ENCODE measurements around the gene TRIM44. TPM values are rescaled to one million over a fixed set of nuclear protein-coding genes. Genes with fewer than 3 reads are reported as not detected.

Gene TRIM44
- total and polyA plus RNA-seq, 2 donors (not counting 3 experiments of a cell fraction or from before 2014, with no cell fraction given) = 31.7 to 72.0 TPM

- no peak for TF ChIP-seq MYC (IDR thresholded peaks at IDR 0.05; ENCODE audit: low read depth, low read length)
- no peak for TF ChIP-seq FOS (IDR thresholded peaks at IDR 0.05; ENCODE audit: borderline replicate concordance, insufficient read depth, low read length)
- TF ChIP-seq POLR2A (IDR thresholded peaks at IDR 0.05; ENCODE audit: low read depth, low read length) = no peak
- TF ChIP-seq MAX (IDR thresholded peaks at IDR 0.05; ENCODE audit: insufficient read depth, insufficient read length) = no peak
- no peak for TF ChIP-seq EZH2 (IDR thresholded peaks at IDR 0.05; ENCODE audit: borderline replicate concordance, low read depth, low read length, severe bottlenecking)
- no peak for TF ChIP-seq POLR2AphosphoS5 (IDR thresholded peaks at IDR 0.05; ENCODE audit: insufficient read depth, low read depth, low read length)
- H3K36me3 ChIP-seq (ENCODE audit: control insufficient read depth in 2 of 2, extremely low read depth in 1 of 2, insufficient read depth in 2 of 2, low read length in 2 of 2) = no peaks in the 10 kb centered on the region
- dilution Hi-C loops (cut with MboI; ENCODE audit: extremely low pct_ligation_motif_present, low sequenced_read_pairs) (no loop called here), intact Hi-C loops (cut with micrococcal nuclease) (no loop called here)
- CTCF ChIA-PET = interaction anchor here (0.6 kb wide), 1 partner anchor 25 kb away, joined by 3 read pairs; no protein-coding TSS in a partner anchor
- no peak overlapping the region for H3K4me2 ChIP-seq (ENCODE audit: insufficient read depth, low read length)
- H3K27me3 ChIP-seq (ENCODE audit: control insufficient read depth in 2 of 2, insufficient read depth in 2 of 2, low read length in 2 of 2) = no peaks in the 10 kb centered on the region
- H4K20me1 ChIP-seq (replicated peaks; ENCODE audit: control insufficient read depth, extremely low read depth, insufficient read depth, low read length) = no peaks in the 10 kb centered on the region
- DNase-seq (ENCODE audit: low read depth, low spot score) = no peak
- POLR2A ChIA-PET = no interaction called here
- H3K9me1 ChIP-seq (replicated peaks; ENCODE audit: control insufficient read depth, extremely low read depth, insufficient read depth, low read length) = no peaks in the 10 kb centered on the region
- no peak overlapping the region for H3K4me3 ChIP-seq (replicated peaks in 1 of 3; ENCODE audit: insufficient read depth in 1 of 3, low read depth in 1 of 3, low read length in 3 of 3)
- H3K79me2 ChIP-seq (ENCODE audit: control insufficient read depth, insufficient read depth, low read length) = peaks cover 1% of the 10 kb centered on the region
- FAIRE-seq = no peak
- H3K9me3 ChIP-seq (replicated peaks; ENCODE audit: control insufficient read depth, insufficient read depth, low read length) = no peaks in the 10 kb centered on the region
- H3K27ac ChIP-seq (ENCODE audit: insufficient read depth, low read depth, low read length) = no peak overlapping the region
- no peak overlapping the region for H2AFZ ChIP-seq (ENCODE audit: low read depth, low read length)
- no TSS peak for BruUV-seq (replicated peaks)
- no peak overlapping the region for H3K9ac ChIP-seq (replicated peaks; ENCODE audit: extremely low read depth, insufficient read depth, low read length)
- no peaks in the 10 kb centered on the region for H3K4me1 ChIP-seq (ENCODE audit: control insufficient read depth, extremely low read depth, insufficient read depth, low read length)
Observed at GRCh38 chr11:35702126-35702525, 39.6 kb downstream of the TRIM44 start.

GRCh38 chr11:35709376-35709775 is 46.8 kb downstream of the TRIM44 start:
- Histone ChIP-seq H3K9ac (replicated peaks; ENCODE audit: extremely low read depth, insufficient read depth, low read length) (no peak overlapping the region), H3K9me1 (replicated peaks; ENCODE audit: control insufficient read depth, extremely low read depth, insufficient read depth, low read length) (no peaks in the 10 kb centered on the region), H3K9me3 (replicated peaks; ENCODE audit: control insufficient read depth, insufficient read depth, low read length) (no peaks in the 10 kb centered on the region), H3K4me1 (ENCODE audit: control insufficient read depth, extremely low read depth, insufficient read depth, low read length) (no peaks in the 10 kb centered on the region), H4K20me1 (replicated peaks; ENCODE audit: control insufficient read depth, extremely low read depth, insufficient read depth, low read length) (peaks cover 2% of the 10 kb centered on the region), H2AFZ (ENCODE audit: low read depth, low read length) (no peak overlapping the region), H3K79me2 (ENCODE audit: control insufficient read depth, insufficient read depth, low read length) (no peaks in the 10 kb centered on the region), H3K4me3 (replicated peaks in 1 of 3; ENCODE audit: insufficient read depth in 1 of 3, low read depth in 1 of 3, low read length in 3 of 3) (no peak overlapping the region), H3K27ac (ENCODE audit: insufficient read depth, low read depth, low read length) (no peak overlapping the region), H3K27me3 (ENCODE audit: control insufficient read depth in 2 of 2, insufficient read depth in 2 of 2, low read length in 2 of 2) (no peaks in the 10 kb centered on the region), H3K4me2 (ENCODE audit: insufficient read depth, low read length) (no peak overlapping the region), H3K36me3 (ENCODE audit: control insufficient read depth in 2 of 2, extremely low read depth in 1 of 2, insufficient read depth in 2 of 2, low read length in 2 of 2) (no peaks in the 10 kb centered on the region)
- POLR2A ChIA-PET = no interaction called here
- intact Hi-C loops (cut with micrococcal nuclease) = no loop called here
- no TSS peak for BruUV-seq (replicated peaks)
- no peak for FAIRE-seq
- CTCF ChIA-PET = interaction anchor here (0.8 to 1.9 kb wide), 4 partner anchors 90 to 549 kb away, joined by 3 to 9 read pairs (median 3); no protein-coding TSS in a partner anchor
- no peak for TF ChIP-seq JUN (IDR thresholded peaks at IDR 0.05; ENCODE audit: borderline replicate concordance, insufficient read depth, insufficient read length, low read depth)
- no peak for TF ChIP-seq CTCF (IDR thresholded peaks at IDR 0.05; ENCODE audit: extremely low read depth in 1 of 2, insufficient read depth in 1 of 2, low read depth in 1 of 2, low read length in 2 of 2)
- TF ChIP-seq GATA2 (IDR thresholded peaks at IDR 0.05; ENCODE audit: insufficient read depth, insufficient read length, low read depth, low read length) = no peak
- TF ChIP-seq MYC (IDR thresholded peaks at IDR 0.05; ENCODE audit: low read depth, low read length) = no peak
- TF ChIP-seq POLR2AphosphoS5 (IDR thresholded peaks at IDR 0.05; ENCODE audit: insufficient read depth, low read depth, low read length) = no peak
- TF ChIP-seq MAX (IDR thresholded peaks at IDR 0.05; ENCODE audit: insufficient read depth, insufficient read length) = no peak
- no peak for TF ChIP-seq POLR2A (IDR thresholded peaks at IDR 0.05; ENCODE audit: low read depth, low read length)
- no peak for TF ChIP-seq EZH2 (IDR thresholded peaks at IDR 0.05; ENCODE audit: borderline replicate concordance, low read depth, low read length, severe bottlenecking)
- TF ChIP-seq FOS (IDR thresholded peaks at IDR 0.05; ENCODE audit: borderline replicate concordance, insufficient read depth, low read length) = no peak
- no peak for DNase-seq (ENCODE audit: low read depth, low spot score)
- dilution Hi-C loops (cut with MboI; ENCODE audit: extremely low pct_ligation_motif_present, low sequenced_read_pairs) = no loop called here
